ENCODE measurements around the gene CFAP54.

CFAP54 gene

GRCh38 chr12:96831346-96831745 is 342.0 kb downstream of the CFAP54 start:
- no peak for FAIRE-seq

GRCh38 chr12:96846293-96846692 is 356.9 kb downstream of the CFAP54 start:
- no peak for FAIRE-seq

- FAIRE-seq = no peak
Observed at GRCh38 chr12:96850676-96851075, 361.3 kb downstream of the CFAP54 start.

GRCh38 chr12:96858162-96858561 is 368.8 kb downstream of the CFAP54 start:
- no peak for FAIRE-seq

- FAIRE-seq = no peak
Observed at GRCh38 chr12:96861656-96862055, 372.3 kb downstream of the CFAP54 start.

- FAIRE-seq = no peak
Observed at GRCh38 chr12:96862326-96862725, 372.9 kb downstream of the CFAP54 start.

GRCh38 chr12:96864335-96864734 is 375.0 kb downstream of the CFAP54 start:
- no peak for FAIRE-seq

- no peak for FAIRE-seq
Observed at GRCh38 chr12:96866801-96867590, 377.6 kb downstream of the CFAP54 start.

- FAIRE-seq = no peak
Observed at GRCh38 chr12:96870946-96871345, 381.6 kb downstream of the CFAP54 start.

- FAIRE-seq = no peak
Observed at GRCh38 chr12:96872961-96873360, 383.6 kb downstream of the CFAP54 start.

- no peak for FAIRE-seq
Observed at GRCh38 chr12:96874211-96874610, 384.8 kb downstream of the CFAP54 start.

- no peak for FAIRE-seq
Observed at GRCh38 chr12:96876966-96877365, 387.6 kb downstream of the CFAP54 start.

- no peak for FAIRE-seq
Observed at GRCh38 chr12:96878704-96879103, 389.3 kb downstream of the CFAP54 start.

- no peak for FAIRE-seq
Observed at GRCh38 chr12:96879301-96879700, 389.9 kb downstream of the CFAP54 start.

- FAIRE-seq = no peak
Observed at GRCh38 chr12:96880220-96880619, 390.8 kb downstream of the CFAP54 start.

- FAIRE-seq = no peak
Observed at GRCh38 chr12:96881608-96882007, 392.2 kb downstream of the CFAP54 start.

GRCh38 chr12:96882862-96883261 is 393.5 kb downstream of the CFAP54 start:
- no peak for FAIRE-seq

- no peak for FAIRE-seq
Observed at GRCh38 chr12:96883571-96883970, 394.2 kb downstream of the CFAP54 start.

GRCh38 chr12:96886998-96887677 is 397.8 kb downstream of the CFAP54 start:
- FAIRE-seq = no peak

GRCh38 chr12:96889273-96889933 is 400.0 kb downstream of the CFAP54 start:
- no peak for FAIRE-seq

- FAIRE-seq = no peak
Observed at GRCh38 chr12:96890331-96890730, 401.0 kb downstream of the CFAP54 start.

GRCh38 chr12:96892104-96892503 is 402.7 kb downstream of the CFAP54 start:
- no peak for FAIRE-seq

GRCh38 chr12:96897421-96897820 is 408.0 kb downstream of the CFAP54 start:
- no peak for FAIRE-seq

- no peak for FAIRE-seq
Observed at GRCh38 chr12:96901175-96901574, 411.8 kb downstream of the CFAP54 start.

Measured in TTC549 (cell line).